Stimulated activated CD4-positive, alpha-beta T cell treated with anti-CD3 and anti-CD28 coated beads, TNF-alpha, amount 100 ng/mL, for 24 hours (primary cell): ENCODE results near the gene ITGA2.

Experiments
- DNase-seq, 3 experiments: peaks; one replicate each; pipeline ENCODE4 v3.0.0-alpha.2; 2020; ENCODE audit warnings: low read depth in 3 of 3

Gene ITGA2

DNA sequence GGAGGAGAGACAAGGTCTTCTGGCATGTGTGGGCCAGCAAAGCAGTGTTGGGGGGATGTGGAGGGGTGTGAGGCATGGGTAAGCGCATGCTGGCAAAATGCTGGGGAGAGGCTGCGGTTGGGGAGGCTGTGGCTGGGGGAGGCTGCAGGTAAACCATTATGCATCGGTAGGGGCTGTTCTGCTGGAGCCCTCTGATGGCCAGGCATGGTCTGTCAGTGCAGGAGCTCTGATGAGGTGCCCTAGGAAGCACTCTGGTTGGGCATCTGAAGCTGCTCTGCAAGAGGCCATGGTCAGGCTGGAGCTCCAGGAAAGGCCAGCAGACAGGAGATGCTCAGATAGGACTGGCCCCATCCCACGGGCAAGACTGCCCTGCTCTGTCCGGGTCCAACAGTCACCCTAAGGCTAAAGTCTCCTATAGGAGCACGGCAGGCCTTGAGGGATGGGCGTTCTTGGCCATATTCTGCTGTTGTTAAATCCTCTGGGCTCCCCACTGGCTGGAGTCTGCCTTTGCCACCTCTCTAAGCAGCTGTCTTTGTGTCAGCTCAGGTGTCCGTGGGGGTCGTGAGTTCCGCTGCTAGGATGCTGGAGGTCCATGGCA is 28.7 kb downstream of the ITGA2 start:
- DNase-seq = no peak

DNA sequence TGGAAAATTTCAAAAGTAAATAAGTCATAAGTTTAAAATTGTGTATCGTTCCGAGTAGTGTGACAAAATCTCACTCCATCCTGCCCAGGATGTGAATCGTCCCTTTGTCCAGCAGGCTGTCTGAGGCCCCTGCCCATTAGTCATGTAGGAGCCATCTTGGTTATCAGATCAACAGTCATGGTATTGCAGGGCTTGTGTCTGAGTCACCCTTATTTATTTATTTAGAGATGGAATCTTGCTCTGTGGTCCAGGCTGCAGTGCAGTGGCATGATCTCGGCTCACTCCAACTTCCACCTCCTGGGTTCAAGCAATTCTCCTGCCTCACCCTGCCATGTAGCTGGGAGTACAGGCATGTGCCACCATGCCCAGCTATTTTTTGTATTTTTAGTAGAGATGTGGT is 30.2 kb downstream of the ITGA2 start:
- no peak for DNase-seq

DNA sequence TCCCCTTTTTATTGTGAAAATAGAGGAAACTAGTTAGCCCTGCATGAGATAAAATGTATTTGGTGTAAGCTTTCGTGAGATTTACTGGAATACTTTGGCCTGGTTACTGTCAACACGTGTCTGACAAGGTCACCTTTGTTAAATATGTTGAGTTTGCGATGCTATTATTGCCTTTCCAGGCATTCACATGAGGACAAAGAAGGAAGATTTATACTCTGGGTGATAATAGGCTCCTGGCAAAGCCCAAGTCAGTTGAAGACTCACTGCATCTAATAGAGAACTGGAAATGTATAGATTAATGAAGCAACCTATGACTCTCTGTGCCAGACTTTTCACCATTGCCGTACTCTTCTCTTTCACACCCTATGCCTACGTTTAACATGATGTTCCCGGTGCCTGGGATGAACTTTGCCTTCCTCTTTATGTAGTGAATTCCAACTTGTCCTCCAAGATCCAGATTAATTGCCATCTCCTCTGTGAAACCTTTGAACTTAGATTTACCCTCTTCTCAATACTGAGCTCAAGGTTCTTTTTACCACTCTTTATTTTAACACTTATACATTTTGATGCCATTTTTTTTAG is 33.9 kb downstream of the ITGA2 start:
- no peak for DNase-seq

DNA sequence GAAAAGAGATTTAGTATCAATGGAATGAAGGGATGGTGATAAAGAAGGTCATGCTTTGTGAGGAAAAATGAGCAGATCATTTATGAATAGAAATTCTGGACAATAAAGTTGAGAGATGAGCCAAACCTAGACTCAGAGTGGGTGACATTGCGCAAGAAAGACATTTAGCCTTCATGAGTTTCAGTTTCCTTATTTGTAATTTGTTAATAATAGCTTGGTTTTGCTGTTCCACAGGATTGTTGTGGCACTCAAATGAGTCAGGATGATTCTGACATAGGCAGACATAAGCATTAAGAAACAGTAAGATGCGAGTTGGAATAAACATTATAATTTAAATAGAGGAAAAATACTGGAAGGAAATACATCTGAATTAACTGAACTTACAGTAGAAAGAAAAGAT is 34.8 kb downstream of the ITGA2 start:
- no peak for DNase-seq

DNA sequence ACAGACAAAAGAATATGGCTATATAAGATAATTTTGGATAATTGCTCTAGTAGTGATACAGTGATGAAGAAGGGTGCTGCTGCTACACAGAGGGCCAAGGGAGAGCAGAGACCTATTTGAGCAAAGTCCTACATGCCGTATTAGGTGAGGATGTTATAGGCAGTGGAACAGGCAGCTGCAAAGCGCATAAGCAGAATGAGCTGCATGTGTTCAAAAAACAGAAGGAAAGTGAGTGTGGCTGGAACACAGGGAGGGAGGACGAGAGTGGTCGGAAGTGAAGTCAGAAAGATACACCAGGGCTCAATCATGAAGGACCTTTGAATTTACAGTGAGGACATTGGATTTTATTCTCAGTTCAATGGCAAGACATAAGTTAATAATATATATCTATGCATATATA is 35.4 kb downstream of the ITGA2 start:
- DNase-seq = no peak

DNA sequence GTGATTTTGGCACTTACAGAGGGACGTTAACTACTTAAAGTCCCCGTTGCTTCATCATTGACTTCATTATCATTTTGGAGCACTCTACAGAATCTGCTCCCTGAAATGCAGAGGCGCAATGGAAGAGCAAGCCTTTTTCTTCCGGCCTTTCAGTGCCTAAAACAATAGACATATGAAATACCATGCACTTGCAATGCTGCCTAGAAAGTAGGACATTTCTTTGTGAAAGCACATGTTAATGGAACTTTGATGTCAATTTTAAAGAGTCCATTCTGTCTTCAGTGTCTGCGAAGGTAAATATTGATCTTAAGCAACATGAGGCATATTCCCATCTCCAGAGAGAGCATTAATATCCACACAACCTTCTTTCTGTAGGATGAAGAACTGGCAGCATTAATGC is 36.3 kb downstream of the ITGA2 start:
- DNase-seq = no peak

DNA sequence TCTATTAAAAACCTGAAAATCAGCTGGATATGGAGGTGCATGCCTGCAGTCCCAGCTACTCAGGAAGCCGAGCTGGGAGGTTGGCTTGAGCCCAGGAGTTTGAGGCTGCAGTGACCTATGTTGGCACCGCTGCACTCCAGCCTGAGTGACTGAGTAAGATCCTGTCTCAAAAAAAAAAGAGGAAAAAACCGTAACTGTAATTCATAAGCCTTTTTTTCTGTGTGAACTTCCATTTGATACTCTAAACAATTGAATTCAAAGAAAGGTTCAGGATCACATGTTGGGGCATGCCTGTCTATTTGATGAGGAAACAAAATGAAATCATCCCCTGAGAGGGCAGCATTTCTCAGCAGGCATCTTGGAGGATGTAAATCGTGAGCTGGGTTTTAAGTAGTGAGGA is 38.8 kb downstream of the ITGA2 start:
- DNase-seq = no peak

DNA sequence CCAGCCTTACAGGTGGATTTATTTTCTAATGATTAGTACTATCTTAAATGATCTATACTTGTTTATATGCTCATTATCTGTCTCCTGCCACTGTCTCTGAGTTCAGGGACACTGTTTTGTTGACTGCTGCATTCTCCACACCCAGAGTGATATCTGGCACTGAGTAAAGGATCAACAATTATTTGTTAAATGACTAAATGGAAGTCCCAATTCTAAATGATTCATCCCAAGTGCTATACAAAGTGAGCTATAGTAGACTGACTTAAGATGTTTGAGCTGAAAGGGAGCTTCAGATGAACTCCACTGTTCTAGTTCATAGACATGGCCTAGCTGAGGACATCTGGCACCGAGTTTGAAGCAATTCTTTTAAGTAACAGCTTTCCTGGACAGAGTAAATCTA is 40.5 kb downstream of the ITGA2 start:
- no peak for DNase-seq

DNA sequence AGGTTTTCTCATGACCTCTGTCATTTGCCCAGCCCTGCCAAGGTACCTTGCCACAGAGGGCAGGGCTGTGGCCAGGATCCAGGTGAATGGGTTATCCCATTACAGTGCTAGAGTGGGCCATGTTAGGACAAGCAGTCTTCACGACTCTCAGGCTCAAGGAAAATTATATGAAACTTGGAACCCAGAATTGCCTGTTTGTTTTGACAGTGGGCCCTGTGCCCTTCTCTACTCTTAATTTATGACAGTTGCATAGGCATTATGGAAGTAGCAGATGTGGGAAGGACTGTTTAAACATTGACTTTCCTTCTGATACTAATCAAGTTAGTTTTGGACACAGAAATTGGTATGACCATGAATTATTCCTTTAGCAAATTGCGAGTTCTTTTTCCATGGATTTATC is 41.7 kb downstream of the ITGA2 start:
- no peak for DNase-seq

DNA sequence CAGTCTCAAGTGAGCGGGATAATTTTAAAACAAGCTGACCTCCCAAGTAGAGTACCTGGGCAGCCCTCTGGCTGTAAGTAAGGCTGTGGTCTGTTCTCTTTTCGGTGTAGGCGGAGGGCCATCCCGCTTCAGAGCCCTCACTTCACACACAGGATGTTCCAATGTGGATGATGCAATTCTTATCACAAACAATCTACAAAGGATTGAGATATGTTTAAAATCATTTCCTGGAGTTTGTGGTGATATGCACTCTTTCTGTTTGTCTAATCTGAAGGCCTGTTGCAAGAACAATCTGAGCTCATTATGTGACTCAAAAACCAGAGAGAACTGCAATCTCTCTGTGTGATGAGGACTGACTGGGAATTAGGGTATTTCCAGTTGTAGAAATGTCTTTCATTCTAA is 42.5 kb downstream of the ITGA2 start:
- DNase-seq = peak in 1 of 3 experiments; percentile 14

DNA sequence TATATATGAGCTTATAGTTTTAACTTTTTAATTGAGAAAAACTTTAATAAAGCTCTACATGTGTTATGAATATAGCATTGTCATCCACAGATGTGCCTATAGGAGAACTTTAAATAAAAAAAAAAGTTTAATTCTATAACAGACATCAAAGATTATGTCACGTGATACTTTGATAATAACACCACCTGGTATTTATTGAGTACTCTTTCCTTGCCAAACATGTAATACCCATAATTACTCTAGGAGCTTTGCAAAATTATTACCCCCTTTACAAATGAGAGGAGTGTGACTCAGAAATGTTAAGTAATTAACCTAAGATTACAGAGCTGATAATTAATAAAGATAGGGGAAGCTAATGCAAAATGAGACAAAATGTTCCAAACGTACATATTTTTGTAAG is 43.0 kb downstream of the ITGA2 start:
- no peak for DNase-seq

DNA sequence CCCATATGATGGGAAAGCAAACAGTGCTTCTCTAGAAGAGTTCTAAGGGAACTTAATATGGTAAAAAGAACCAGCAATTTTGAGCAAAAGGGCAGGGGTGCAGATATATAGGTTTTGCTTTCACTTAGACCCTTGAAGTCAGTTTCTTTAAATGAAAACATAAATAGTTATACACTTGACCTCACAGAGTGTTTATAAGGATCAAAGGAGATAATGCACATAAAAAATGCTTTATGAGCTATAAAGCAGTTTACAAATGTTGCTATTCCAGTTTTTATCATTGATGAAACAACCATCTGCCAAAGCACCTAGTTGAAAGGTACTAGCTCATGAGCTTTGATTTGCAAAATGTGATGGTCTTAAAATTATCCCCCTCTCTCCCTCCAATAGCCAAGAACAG is 45.7 kb downstream of the ITGA2 start:
- no peak for DNase-seq

DNA sequence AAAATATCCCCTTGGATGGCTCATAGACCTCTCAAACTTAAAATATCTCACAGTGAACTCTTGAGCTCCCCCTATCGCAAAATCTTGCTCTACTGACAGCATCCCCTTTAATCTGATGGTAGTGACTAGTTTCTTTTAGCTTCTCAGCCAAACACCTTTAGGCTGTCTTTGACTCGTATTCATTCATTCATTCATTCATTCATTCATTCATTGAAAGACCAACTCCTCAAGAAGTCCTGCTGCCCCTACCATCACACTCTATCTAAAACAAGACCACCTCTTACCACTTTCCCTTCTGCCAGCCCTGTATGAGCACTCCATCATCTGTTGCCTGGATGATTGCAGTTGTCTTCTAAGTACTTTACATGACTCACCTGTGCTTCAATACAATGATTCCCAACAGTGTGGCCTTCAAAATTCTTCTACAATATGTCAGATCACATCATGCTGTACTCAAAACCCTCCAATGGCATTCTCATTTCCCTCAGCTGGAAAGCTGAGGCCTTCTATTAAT is 46.8 kb downstream of the ITGA2 start:
- DNase-seq = no peak

DNA sequence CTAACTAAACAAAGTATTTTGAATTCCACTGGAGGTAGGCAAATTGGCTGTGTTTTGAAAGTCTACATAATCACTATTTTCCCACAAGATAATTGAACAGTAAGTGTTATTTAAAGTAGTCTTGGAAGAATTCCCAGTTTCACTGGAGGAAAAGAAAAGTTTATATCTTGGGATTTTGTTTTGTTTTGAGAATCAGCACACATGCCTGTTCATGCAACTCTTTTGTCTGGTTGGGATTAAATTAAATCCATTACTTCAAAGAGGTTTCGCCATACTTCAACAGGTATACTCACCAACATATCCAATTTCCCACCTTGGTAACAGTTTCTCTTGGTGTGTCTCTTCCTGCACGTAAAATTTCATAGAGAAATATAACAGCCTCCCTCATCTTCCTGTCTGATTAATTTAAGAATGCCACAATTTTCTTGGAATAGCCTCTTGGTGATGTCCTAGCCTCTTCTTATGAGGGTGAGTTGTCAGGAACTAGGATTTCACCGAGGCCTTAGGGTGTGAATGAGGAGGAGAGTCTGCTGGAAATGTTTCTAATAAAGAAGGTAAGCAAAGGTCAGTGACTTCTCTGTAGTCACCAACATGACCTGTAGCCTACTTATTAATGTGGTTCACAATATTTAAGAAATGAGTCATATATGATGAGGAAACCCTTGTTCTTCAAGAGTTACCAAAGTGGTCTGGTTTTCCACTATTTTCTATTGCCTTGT is 48.1 kb downstream of the ITGA2 start:
- DNase-seq = no peak

DNA sequence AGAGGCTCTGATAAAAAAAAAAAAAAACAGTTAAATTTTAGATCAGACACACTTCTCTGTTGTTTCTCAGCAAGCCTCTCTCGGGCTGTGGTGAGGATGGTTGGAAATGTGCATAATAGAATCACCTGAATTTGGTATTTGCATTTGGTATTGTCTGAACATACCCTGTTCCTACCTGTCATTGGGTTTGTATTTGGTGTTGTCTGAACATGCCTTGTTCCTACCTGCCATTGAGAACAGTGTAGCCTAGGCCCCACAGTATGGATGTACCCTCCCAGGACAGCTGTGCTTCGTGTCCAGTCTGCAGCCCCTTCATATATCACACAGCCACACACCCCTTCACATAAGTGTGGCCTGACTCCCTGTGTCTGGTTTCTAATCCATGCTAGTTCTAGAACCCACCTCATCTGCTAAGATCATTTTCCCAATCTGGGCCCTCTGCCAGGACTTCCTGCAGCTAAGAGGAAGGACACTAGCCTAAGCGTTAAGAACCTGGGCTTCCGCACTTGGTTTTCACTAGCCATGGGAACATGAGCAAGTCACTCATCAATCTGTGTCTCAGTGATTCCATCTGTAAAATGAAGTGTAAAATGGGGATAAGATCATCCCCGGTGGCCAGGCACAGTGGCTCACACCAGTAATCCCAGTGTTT is 49.2 kb downstream of the ITGA2 start:
- no peak for DNase-seq

DNA sequence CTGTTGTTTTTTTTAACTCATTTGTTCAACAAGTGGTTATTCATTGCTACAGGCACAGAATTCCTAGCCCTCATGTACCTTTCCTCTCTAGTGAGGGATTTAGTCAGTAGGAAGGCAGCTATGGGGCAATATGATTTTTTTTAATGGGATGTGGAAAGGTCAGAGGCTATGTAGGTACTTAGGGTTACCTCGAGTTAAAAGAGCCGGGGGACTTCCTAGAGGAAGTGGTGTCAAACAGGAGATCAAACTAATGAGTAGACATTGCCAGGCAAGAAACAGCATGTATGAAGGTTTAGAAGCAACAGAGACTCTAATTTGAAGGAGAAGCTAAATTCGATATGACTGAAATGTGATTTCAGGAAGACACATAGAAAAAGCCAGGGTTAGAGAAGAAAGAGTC is 50.7 kb downstream of the ITGA2 start:
- DNase-seq = no peak

DNA sequence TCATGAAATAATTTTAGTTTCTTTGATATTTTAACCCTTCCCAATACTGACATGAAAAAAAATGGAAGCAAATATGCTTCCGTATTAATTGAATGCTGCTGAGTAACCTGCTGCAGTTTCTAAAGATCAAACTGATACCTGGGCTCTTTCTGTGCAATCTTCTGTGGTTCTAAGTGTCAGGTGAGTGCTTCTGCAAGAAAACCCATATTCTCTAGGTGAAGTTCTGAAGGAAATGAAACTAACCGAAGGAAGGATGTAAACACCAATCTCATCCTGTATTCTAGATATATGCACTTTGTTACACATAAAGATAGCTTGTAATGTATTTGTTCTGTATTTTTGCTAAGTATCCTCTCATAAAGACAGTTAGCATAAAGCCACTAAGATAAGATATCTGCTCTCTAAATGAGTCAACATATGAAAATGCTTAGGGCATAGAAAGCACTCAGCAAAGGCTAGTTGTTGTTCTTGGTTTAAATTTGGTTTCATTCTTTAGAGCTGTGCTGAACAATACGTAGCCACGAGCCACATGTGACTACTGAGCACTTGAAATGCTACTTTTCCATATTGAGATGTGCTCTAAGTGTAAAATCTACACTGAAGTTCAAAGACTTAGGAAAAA is 52.0 kb downstream of the ITGA2 start:
- no peak for DNase-seq

DNA sequence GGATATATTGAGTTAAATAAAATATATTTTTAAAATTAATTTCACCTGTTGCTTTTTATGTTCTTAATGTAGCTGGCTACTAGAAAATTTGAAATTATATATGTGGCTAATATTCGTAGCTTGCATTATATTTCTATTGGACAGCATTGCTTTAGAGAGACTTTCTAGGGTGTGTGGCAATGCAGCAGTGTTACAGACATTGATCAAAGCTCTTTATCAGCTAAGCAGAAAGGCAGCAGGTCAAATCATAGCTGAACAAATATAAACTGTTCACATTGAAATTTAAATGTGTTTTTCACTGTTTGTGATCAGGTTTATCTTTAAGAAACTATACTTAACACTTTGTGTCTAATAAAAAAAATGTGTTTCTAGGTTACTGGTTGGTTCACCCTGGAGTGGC is 52.6 kb downstream of the ITGA2 start:
- no peak for DNase-seq

DNA sequence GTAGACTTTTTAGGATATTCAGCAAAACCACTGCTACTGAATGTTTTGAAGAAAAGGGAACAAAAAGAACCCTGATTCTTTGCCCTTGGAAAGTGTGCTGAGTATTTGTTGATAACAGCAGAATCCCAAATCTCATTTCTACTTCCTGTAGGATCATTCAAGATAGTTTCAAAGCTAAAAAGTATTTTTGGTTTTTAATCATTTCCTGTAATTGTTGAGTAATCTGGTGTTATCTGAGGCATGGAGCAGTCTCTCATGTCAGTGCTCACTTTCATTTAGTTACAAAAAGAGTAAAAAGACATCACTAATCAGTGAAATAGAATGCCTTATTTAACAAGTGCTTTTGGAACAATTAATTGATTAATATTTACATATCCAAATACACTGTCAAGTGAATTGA is 56.1 kb downstream of the ITGA2 start:
- no peak for DNase-seq

DNA sequence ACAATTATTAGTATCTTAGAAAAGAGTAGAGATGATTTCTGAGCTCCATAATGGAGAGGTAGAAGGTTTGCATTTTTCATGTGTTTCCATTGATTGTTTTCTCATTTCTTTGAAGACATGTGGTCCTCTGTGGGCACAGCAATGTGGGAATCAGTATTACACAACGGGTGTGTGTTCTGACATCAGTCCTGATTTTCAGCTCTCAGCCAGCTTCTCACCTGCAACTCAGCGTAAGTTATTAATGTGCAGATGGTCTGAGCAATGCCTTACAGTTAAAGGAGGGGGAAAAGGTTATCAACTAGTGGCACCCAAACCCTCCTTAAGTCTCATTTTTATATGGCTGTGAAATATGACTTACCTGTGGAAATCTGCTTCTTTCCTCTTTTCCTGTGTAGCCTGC is 59.1 kb downstream of the ITGA2 start:
- no peak for DNase-seq

DNA sequence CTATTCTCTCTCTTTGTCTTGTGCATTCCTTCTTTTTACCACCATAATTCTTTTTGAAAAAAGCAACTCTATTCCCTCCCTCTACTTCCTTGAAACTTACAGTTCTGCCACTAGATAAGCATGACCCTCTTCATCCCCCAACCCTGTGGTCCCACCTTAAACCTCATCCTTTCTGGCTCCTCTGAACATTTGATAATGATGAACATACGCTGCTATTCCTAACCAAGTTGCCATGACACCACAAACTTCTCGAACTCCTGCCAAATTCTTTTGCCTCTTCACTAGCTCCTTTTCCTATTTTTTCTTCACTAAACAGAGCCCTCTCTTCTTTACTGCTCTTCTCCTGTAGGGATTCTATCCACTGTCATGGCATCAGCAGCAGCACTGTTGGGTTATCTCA is 63.3 kb downstream of the ITGA2 start:
- DNase-seq = no peak

DNA sequence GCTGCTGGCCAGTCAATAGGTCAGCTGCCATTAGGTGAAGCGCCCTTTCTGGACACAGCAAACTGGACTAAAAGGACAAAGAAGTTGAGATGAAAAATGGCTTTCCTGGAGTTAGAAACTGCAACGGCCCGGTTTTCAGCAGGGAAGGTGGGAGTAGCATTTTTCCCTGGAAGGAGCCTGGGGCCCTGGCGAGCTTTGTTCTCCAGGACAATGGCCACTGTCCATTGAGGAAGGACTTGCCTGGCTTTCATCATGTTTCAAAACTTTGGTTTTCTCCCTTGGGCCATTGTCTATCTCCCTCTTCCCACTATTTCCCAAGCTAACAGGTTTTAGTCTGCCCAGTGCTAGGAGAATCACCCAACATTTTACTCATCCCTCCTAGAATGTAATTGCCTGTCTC is 64.2 kb downstream of the ITGA2 start:
- no peak for DNase-seq
